CD14-positive monocyte (primary cell): Measurements from ENCODE around the gene TOMM40. TPM values are rescaled to one million over a fixed set of nuclear protein-coding genes. Genes with fewer than 3 reads are reported as not detected.
A peak's percentile ranks its signal among the peaks of the same experiment; 100 is the strongest.

Experiments used
- DNase-seq, 3 donors: peaks; one replicate each; pipeline ENCODE4 v3.0.0-alpha.2; 2011 to 2022
- H2AFZ ChIP-seq: 2 replicates; pipeline ENCODE4 v1.6.0; 2012; ENCODE audit warnings: mild to moderate bottlenecking, low read depth, low read length, inconsistent platforms; ENCODE audit not compliant: insufficient read depth, poor library complexity, severe bottlenecking
- H3K27ac ChIP-seq, 2 donors: 1 replicate in 1 of 2; 2 replicates in 1 of 2; pipeline ENCODE4 v1.5.1; 2012 to 2013; ENCODE audit warnings: low read length in 2 of 2, control low read depth in 1 of 2, inconsistent platforms in 1 of 2, low read depth in 1 of 2, mild to moderate bottlenecking in 1 of 2
- H3K27me3 ChIP-seq, 2 donors: one replicate each; pipeline versions ENCODE4 v1.6.0 to v1.6.1; 2011 to 2013; ENCODE audit warnings: low read length in 2 of 2; ENCODE audit not compliant: control insufficient read depth in 2 of 2, insufficient read depth in 2 of 2
- H3K36me3 ChIP-seq, 2 donors: replicated peaks in 1 of 2; 1 replicate in 1 of 2; 2 replicates in 1 of 2; pipeline versions ENCODE4 v1.5.1 to v1.6.1; 2012 to 2013; ENCODE audit warnings: low read length in 2 of 2, control low read depth in 1 of 2, inconsistent platforms in 1 of 2, mild to moderate bottlenecking in 1 of 2; ENCODE audit not compliant: insufficient read depth in 2 of 2, control insufficient read depth in 1 of 2
- H3K4me1 ChIP-seq, 2 donors: 1 replicate in 1 of 2; 2 replicates in 1 of 2; pipeline versions ENCODE4 v1.5.1 to v1.6.1; 2012 to 2013; ENCODE audit warnings: low read length in 2 of 2, control low read depth in 1 of 2, inconsistent platforms in 1 of 2, mild to moderate bottlenecking in 1 of 2, moderate library complexity in 1 of 2; ENCODE audit not compliant: insufficient read depth in 2 of 2, control insufficient read depth in 1 of 2
- H3K4me2 ChIP-seq: replicated peaks from 2 replicates; pipeline ENCODE3; 2012; ENCODE audit warnings: low read length, moderate library complexity, mild to moderate bottlenecking; ENCODE audit not compliant: poor library complexity, severe bottlenecking; ENCODE audit errors: extremely low read depth
- H3K4me3 ChIP-seq, 3 experiments: fragments of 200-600 bp in 1 of 3; sonication (generic) in 1 of 3; replicated peaks in 1 of 3; 1 replicate in 2 of 3; 2 replicates in 1 of 3; pipeline ENCODE4 v1.5.1; 2011 to 2013; ENCODE audit warnings: low read length in 3 of 3, mild to moderate bottlenecking in 3 of 3, control low read depth in 2 of 3, low read depth in 2 of 3, inconsistent platforms in 1 of 3, moderate library complexity in 1 of 3
- H3K79me2 ChIP-seq: 2 replicates; pipeline ENCODE4 v1.6.0; 2012; ENCODE audit warnings: mild to moderate bottlenecking, control low read depth, inconsistent platforms, low read length, moderate library complexity; ENCODE audit not compliant: insufficient read depth
- H3K9ac ChIP-seq: 2 replicates; pipeline ENCODE4 v1.6.0; 2017; ENCODE audit warnings: low read length, mild to moderate bottlenecking; ENCODE audit not compliant: insufficient read depth, poor library complexity, severe bottlenecking
- H3K9me3 ChIP-seq, 2 donors: replicated peaks in 1 of 2; 1 replicate in 1 of 2; 2 replicates in 1 of 2; pipeline versions ENCODE4 v1.5.1 to v1.6.1; 2012 to 2013; ENCODE audit warnings: low read length in 2 of 2, control low read depth in 1 of 2; ENCODE audit not compliant: control insufficient read depth in 1 of 2, insufficient read depth in 1 of 2
- H4K20me1 ChIP-seq: 2 replicates; pipeline ENCODE4 v1.6.0; 2012; ENCODE audit warnings: mild to moderate bottlenecking, low read length, control low read depth, moderate library complexity; ENCODE audit not compliant: insufficient read depth
- H3K27ac Mint-ChIP-seq, 7 donors: one replicate each; pipeline ENCODE4 v1.8.0; 2020; ENCODE audit warnings: mild to moderate bottlenecking in 7 of 7, mixed read lengths in 7 of 7, moderate library complexity in 6 of 7, inconsistent platforms in 2 of 7
- H3K27me3 Mint-ChIP-seq, 3 donors: one replicate each; pipeline ENCODE4 v1.8.0; 2021 to 2022; ENCODE audit warnings: low read depth in 3 of 3, mild to moderate bottlenecking in 3 of 3, mixed read lengths in 3 of 3, moderate library complexity in 3 of 3, inconsistent platforms in 1 of 3
- H3K36me3 Mint-ChIP-seq, 2 donors: one replicate each; pipeline ENCODE4 v1.8.0; 2020; ENCODE audit warnings: mixed read lengths in 2 of 2, inconsistent platforms in 1 of 2, mild to moderate bottlenecking in 1 of 2
- H3K4me1 Mint-ChIP-seq: one replicate; pipeline ENCODE4 v1.8.0; 2020; ENCODE audit warnings: mild to moderate bottlenecking, mixed read lengths
- H3K4me3 Mint-ChIP-seq, 2 donors: one replicate each; pipeline ENCODE4 v1.8.0; 2020; ENCODE audit warnings: mild to moderate bottlenecking in 2 of 2, mixed read lengths in 2 of 2, moderate library complexity in 1 of 2
- H3K9me3 Mint-ChIP-seq, 7 donors: one replicate each; pipeline ENCODE4 v1.8.0; 2020 to 2022; ENCODE audit warnings: mixed read lengths in 7 of 7, mild to moderate bottlenecking in 6 of 7, moderate library complexity in 6 of 7, inconsistent platforms in 2 of 7
- CTCF ChIP-seq: fragments of 200-600 bp; IDR thresholded peaks from one replicate; pipeline ENCODE4 v1.8.0; 2022; ENCODE audit warnings: antibody characterized with exemption, mild to moderate bottlenecking
- WGBS: methylation state at CpG from one replicate; pipeline ENCODE4 v1.1.5; 2013; ENCODE audit warnings: missing lambda C conversion rate; ENCODE audit not compliant: insufficient coverage; 5-methylcytosine and 5-hydroxymethylcytosine counted together
- intact Hi-C, 2 donors: fragments of 100-400 bp; cut with micrococcal nuclease; formaldehyde crosslinking; loops; one replicate each; pipeline versions ENCODE4 v1.15.0 to v1.15.1; 2023
- polyA plus RNA-seq, 3 donors: library from polyadenylated mRNA; depleted of rRNA in 1 of 3; unstranded in 2 of 3; stranded (reverse) in 1 of 3; fragments of 300-500 nt in 2 of 3; fragments of >200 nt in 1 of 3; fragmentation: Illumina TruSeq in 2 of 3; gene quantifications; 1 replicate in 2 of 3; 2 replicates in 1 of 3; pipeline ENCODE4 v1.2.3, GENCODE V29; 2012 to 2021

Gene TOMM40
- polyA plus RNA-seq, 3 donors: 15.0 to 25.4 (median 16.4) TPM

- DNase-seq: no peak
- Mint-ChIP-seq H3K9me3 (no peaks in the 10 kb centered on the region), H3K27ac (peak overlapping the region; percentile 37 to 83 (median 74)), H3K4me3 (no peak overlapping the region), H3K4me1 (peaks cover 17% of the 10 kb centered on the region), H3K36me3 (peaks cover 10 to 24% of the 10 kb centered on the region in 2 donors), H3K27me3 (peaks cover 3 to 6% (median 3%) of the 10 kb centered on the region in 3 donors)
- Histone ChIP-seq H3K27me3 (no peaks in the 10 kb centered on the region), H3K4me3 (no peak overlapping the region), H3K4me1 (peaks cover 9 to 15% of the 10 kb centered on the region in 2 donors), H3K36me3 (peaks cover 10 to 13% of the 10 kb centered on the region in 2 donors), H3K79me2 (no peaks in the 10 kb centered on the region), H3K9ac (no peak overlapping the region), H3K27ac (no peak overlapping the region), H3K4me2 (no peak overlapping the region), H3K9me3 (no peaks in the 10 kb centered on the region), H2AFZ (no peak overlapping the region), H4K20me1 (no peaks in the 10 kb centered on the region)
- WGBS: 78% methylated on average over 10 of the region's 13 CpGs
- TF ChIP-seq CTCF: no peak
- intact Hi-C loops: no loop called here
Measured at GRCh38 chr19:44947041-44947581, 56.1 kb downstream of the TOMM40 start.

GRCh38 chr19:44948237-44948636, 57.2 kb downstream of the TOMM40 start:
- Histone ChIP-seq H3K79me2 (no peaks in the 10 kb centered on the region), H3K36me3 (peaks cover 10 to 13% of the 10 kb centered on the region in 2 donors), H3K4me2 (no peak overlapping the region), H3K9me3 (no peaks in the 10 kb centered on the region), H3K9ac (no peak overlapping the region), H3K4me3 (no peak overlapping the region), H2AFZ (no peak overlapping the region), H3K4me1 (peaks cover 9 to 15% of the 10 kb centered on the region in 2 donors), H3K27me3 (no peaks in the 10 kb centered on the region), H3K27ac (no peak overlapping the region), H4K20me1 (no peaks in the 10 kb centered on the region)
- Mint-ChIP-seq H3K27ac (peak overlapping the region in 1 of 7 donors; percentile 20), H3K27me3 (peaks cover 3 to 6% (median 3%) of the 10 kb centered on the region in 3 donors), H3K36me3 (peaks cover 12 to 28% of the 10 kb centered on the region in 2 donors), H3K9me3 (no peaks in the 10 kb centered on the region), H3K4me3 (no peak overlapping the region), H3K4me1 (peaks cover 17% of the 10 kb centered on the region)
- no peak for DNase-seq
- intact Hi-C loops: no loop called here
- no CpG with 5 or more reads among the region's 5 CpGs for WGBS
- no peak for TF ChIP-seq CTCF
